IMR-90 (cell line): ENCODE measurements around the gene POTEB3. TPM values are rescaled to one million over a fixed set of nuclear protein-coding genes. Genes with fewer than 3 reads are reported as not detected.
"Not testable (repeated sequence)": the region's sequence is repeated elsewhere in the genome, so short reads cannot be mapped to it uniquely, and the experiment has no call there.

Experiments
- ATAC-seq: fragments of 200-7000 bp; cut with Tn5 transposase; 2 replicates; pipeline ENCODE4 v1.9.1; 2020; ENCODE audit warnings: low read depth, mild to moderate bottlenecking, moderate library complexity
- Bru-seq: library from RNA; stranded (reverse); fragments of 400-500 nt; gene quantifications from one replicate; lab custom pipeline; 2021; lab: Mats Ljungman, UMichigan
- BruChase-seq, 2 experiments: library from RNA; stranded (reverse); fragments of 400-500 nt; gene quantifications; one replicate each; lab custom pipeline; 2021; lab: Mats Ljungman, UMichigan
- BruUV-seq: library from RNA; stranded (reverse); fragments of 400-500 nt; replicated peaks from 2 replicates; lab custom pipeline; 2021; lab: Mats Ljungman, UMichigan
- CTCF ChIA-PET: fragments of 300-600 bp; formaldehyde crosslinking; extraction: SDS; loops from one replicate; lab custom pipeline; 2021; ENCODE audit warnings: antibody characterized with exemption; lab: Yijun Ruan, JAX
- POLR2A ChIA-PET: fragments of 300-600 bp; sonication (Branson Sonifier 250); formaldehyde crosslinking; loops from one replicate; lab custom pipeline; 2022; ENCODE audit warnings: antibody characterized with exemption; ENCODE audit not compliant: unreplicated experiment; lab: Charles Lee
- DNase-seq: peaks from one replicate; pipeline ENCODE4 v3.0.0; 2013
- H2AFZ ChIP-seq: replicated peaks from 2 replicates; pipeline ENCODE3; 2013; ENCODE audit warnings: low read length, mild to moderate bottlenecking; ENCODE audit not compliant: poor library complexity
- H2AK5ac ChIP-seq: 2 replicates; pipeline ENCODE4 v1.6.1; 2013; ENCODE audit warnings: low read depth, low read length, inconsistent platforms
- H2AK9ac ChIP-seq: replicated peaks from 2 replicates; pipeline ENCODE3; 2013; ENCODE audit warnings: mild to moderate bottlenecking, low read depth, low read length, moderate library complexity; ENCODE audit not compliant: poor library complexity
- H2BK120ac ChIP-seq: 2 replicates; pipeline ENCODE4 v1.6.1; 2013; ENCODE audit warnings: low read depth, low read length, inconsistent platforms
- H2BK15ac ChIP-seq: 3 replicates; pipeline ENCODE4 v1.6.1; 2013; ENCODE audit warnings: low read depth, low read length, inconsistent platforms
- H2BK20ac ChIP-seq: 2 replicates; pipeline ENCODE4 v1.6.1; 2013; ENCODE audit warnings: low read depth, mild to moderate bottlenecking, inconsistent platforms, low read length, moderate library complexity
- H2BK5ac ChIP-seq: 2 replicates; pipeline ENCODE4 v1.6.1; 2013; ENCODE audit warnings: mild to moderate bottlenecking, low read depth, low read length, inconsistent platforms; ENCODE audit not compliant: poor library complexity, severe bottlenecking
- H3K14ac ChIP-seq: replicated peaks from 2 replicates; pipeline ENCODE4 v1.6.1; 2013; ENCODE audit warnings: low read depth, low read length, inconsistent platforms
- H3K18ac ChIP-seq: 2 replicates; pipeline ENCODE4 v1.6.1; 2013; ENCODE audit warnings: low read depth, low read length, control low read depth
- H3K23ac ChIP-seq: 2 replicates; pipeline ENCODE4 v1.6.1; 2013; ENCODE audit warnings: low read depth, low read length, inconsistent platforms
- H3K27ac ChIP-seq: 2 replicates; pipeline ENCODE4 v1.5.1; 2013; ENCODE audit warnings: mild to moderate bottlenecking, control low read depth, low read length; ENCODE audit not compliant: insufficient read depth
- H3K27me3 ChIP-seq: 2 replicates; pipeline ENCODE4 v1.6.1; 2013; ENCODE audit warnings: low read length; ENCODE audit not compliant: control insufficient read depth, insufficient read depth
- H3K36me3 ChIP-seq: 2 replicates; pipeline ENCODE4 v1.6.1; 2013; ENCODE audit warnings: low read length, mixed read lengths; ENCODE audit not compliant: control insufficient read depth, insufficient read depth
- H3K4ac ChIP-seq: 2 replicates; pipeline ENCODE4 v1.6.1; 2013; ENCODE audit warnings: low read depth, low read length, inconsistent platforms
- H3K4me1 ChIP-seq: 2 replicates; pipeline ENCODE4 v1.6.1; 2013; ENCODE audit warnings: low read length, mixed read lengths; ENCODE audit not compliant: control insufficient read depth, insufficient read depth
- H3K4me2 ChIP-seq: 2 replicates; pipeline ENCODE4 v1.6.1; 2013; ENCODE audit warnings: low read depth, mild to moderate bottlenecking, control low read depth, low read length, moderate library complexity
- H3K4me3 ChIP-seq: 2 replicates; pipeline ENCODE4 v1.5.1; 2013; ENCODE audit warnings: low read depth, mild to moderate bottlenecking, control low read depth, low read length, moderate library complexity; ENCODE audit not compliant: insufficient read depth
- H3K56ac ChIP-seq: 2 replicates; pipeline ENCODE4 v1.6.1; 2013; ENCODE audit warnings: low read length, inconsistent platforms; ENCODE audit not compliant: insufficient read depth; ENCODE audit errors: extremely low read depth
- H3K79me1 ChIP-seq, 2 experiments: 2 replicates each; pipeline ENCODE4 v1.6.1; 2013; ENCODE audit warnings: low read length in 2 of 2, inconsistent platforms in 1 of 2, low read depth in 1 of 2
- H3K9ac ChIP-seq: 2 replicates; pipeline ENCODE4 v1.6.1; 2013; ENCODE audit warnings: low read depth, low read length, control low read depth
- H3K9me1 ChIP-seq: 2 replicates; pipeline ENCODE4 v1.6.1; 2013; ENCODE audit warnings: low read length, inconsistent platforms; ENCODE audit not compliant: insufficient read depth
- H3K9me3 ChIP-seq: 2 replicates; pipeline ENCODE4 v1.6.1; 2013; ENCODE audit warnings: low read length; ENCODE audit not compliant: control insufficient read depth, insufficient read depth
- H4K20me1 ChIP-seq: 2 replicates; pipeline ENCODE4 v1.6.1; 2013; ENCODE audit warnings: low read length, inconsistent platforms; ENCODE audit not compliant: insufficient read depth
- H4K5ac ChIP-seq: 2 replicates; pipeline ENCODE4 v1.6.1; 2013; ENCODE audit warnings: mild to moderate bottlenecking, low read depth, low read length, control low read depth
- H4K8ac ChIP-seq, 2 experiments: 2 replicates each; pipeline ENCODE4 v1.6.1; 2013; ENCODE audit warnings: low read depth in 2 of 2, low read length in 2 of 2, control low read depth in 1 of 2, inconsistent platforms in 1 of 2
- H4K91ac ChIP-seq: 2 replicates; pipeline ENCODE4 v1.6.1; 2013; ENCODE audit warnings: low read depth, low read length, inconsistent platforms; ENCODE audit not compliant: insufficient read depth
- WGBS, 2 experiments: methylation state at CpG; one replicate each; pipeline versions ENCODE4 v1.1.5 to v1.1.7; 2013; ENCODE audit warnings: missing lambda C conversion rate in 2 of 2; ENCODE audit not compliant: insufficient read length in 1 of 2; ENCODE audit errors: extremely low coverage in 2 of 2; 5-methylcytosine and 5-hydroxymethylcytosine counted together
- dilution Hi-C: fragments of 300-500 bp; cut with HindIII; formaldehyde crosslinking; loops from one replicate; pipeline ENCODE4 v1.14.3; 2018; ENCODE audit warnings: low sequenced_read_pairs; ENCODE audit not compliant: unreplicated experiment
- in situ Hi-C: fragments of 300-500 bp; cut with MboI; formaldehyde crosslinking; loops from 3 replicates; pipeline ENCODE4 v1.14.3; 2019; ENCODE audit warnings: low sequenced_read_pairs, inconsistent platforms, mixed read lengths
- intact Hi-C: fragments of 100-400 bp; cut with micrococcal nuclease; formaldehyde crosslinking; loops from 2 replicates; pipeline ENCODE4 v1.10.0; 2022
- long read RNA-seq: library from polyadenylated mRNA; unstranded; transcript quantifications from one replicate; pipeline ENCODE4 v2.0.0, GENCODE V29; 2021; ENCODE audit not compliant: unreplicated experiment
- polyA plus RNA-seq, 3 experiments: library from polyadenylated mRNA; depleted of rRNA; stranded (reverse); fragments of >200 nt; gene quantifications; 2 replicates each; pipeline ENCODE4 v1.2.3, GENCODE V29; 2012; ENCODE audit warnings: low replicate concordance in 1 of 3
- total RNA-seq: library from RNA; depleted of rRNA; stranded (reverse); fragments of >200 nt; gene quantifications from 2 replicates; pipeline ENCODE4 v1.2.3, GENCODE V29; 2012; rRNA removed

POTEB3 gene
- total RNA-seq = not detected in 2 replicates
- not detected in 2 replicates for polyA plus RNA-seq (2012; rRNA removed)
- polyA plus RNA-seq (2012; cell fraction: cytosol; rRNA removed) = not detected in 2 replicates
- polyA plus RNA-seq (2012; cell fraction: nucleus; rRNA removed; ENCODE audit: low replicate concordance) = not detected in 2 replicates
- not detected for Bru-seq, nascent RNA
- not detected for BruChase-seq, experiment 1, labeled RNA remaining after a 6-hour chase
- BruChase-seq, experiment 2, labeled RNA remaining after a 2-hour chase = not detected
- long read RNA-seq = 0 reads

DNA sequence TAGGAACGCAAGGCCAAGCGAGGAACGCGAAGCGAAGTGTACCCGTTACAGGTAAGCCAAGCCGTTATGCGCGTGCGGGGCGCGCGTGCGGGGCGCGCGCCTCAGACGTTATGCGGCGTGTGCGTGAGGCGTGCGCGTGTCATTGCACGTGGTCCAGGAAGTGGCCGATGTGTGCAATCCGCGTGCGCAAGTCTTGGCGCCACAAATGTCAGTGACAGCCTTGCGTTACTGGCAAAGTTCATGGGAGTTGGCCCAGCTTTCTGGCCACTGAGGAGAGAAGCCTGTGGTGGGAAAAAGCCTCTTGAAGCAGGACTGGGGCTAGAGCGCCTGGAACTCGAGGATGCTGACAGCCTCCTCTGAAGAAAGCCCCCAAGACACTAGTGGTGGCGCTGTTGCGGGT lies at the start of gene POTEB3:
POTEB3 (minus strand) TSS at position 101 of the 400 bp plus-strand sequence. CDS start 488 bp downstream, outside the sequence.
- H4K5ac ChIP-seq, H2BK120ac ChIP-seq, dilution Hi-C loops, H3K4me3 ChIP-seq, H4K8ac ChIP-seq, BruUV-seq, intact Hi-C loops, H3K23ac ChIP-seq, H4K91ac ChIP-seq, H2BK5ac ChIP-seq, H2BK15ac ChIP-seq, H3K9me1 ChIP-seq, H4K20me1 ChIP-seq, H3K56ac ChIP-seq, ATAC-seq, H3K27me3 ChIP-seq, H3K9me3 ChIP-seq, H2AK9ac ChIP-seq, CTCF ChIA-PET, in situ Hi-C loops, H2AK5ac ChIP-seq, H3K9ac ChIP-seq, DNase-seq, H3K4ac ChIP-seq, H3K14ac ChIP-seq, H2BK20ac ChIP-seq, H3K4me2 ChIP-seq, H3K79me1 ChIP-seq, H3K18ac ChIP-seq, POLR2A ChIA-PET, H2AFZ ChIP-seq, H3K36me3 ChIP-seq, H3K4me1 ChIP-seq, H3K27ac ChIP-seq: not testable (repeated sequence)
- WGBS, 2 experiments = no CpG with 5 or more reads among the region's 35 CpGs

DNA sequence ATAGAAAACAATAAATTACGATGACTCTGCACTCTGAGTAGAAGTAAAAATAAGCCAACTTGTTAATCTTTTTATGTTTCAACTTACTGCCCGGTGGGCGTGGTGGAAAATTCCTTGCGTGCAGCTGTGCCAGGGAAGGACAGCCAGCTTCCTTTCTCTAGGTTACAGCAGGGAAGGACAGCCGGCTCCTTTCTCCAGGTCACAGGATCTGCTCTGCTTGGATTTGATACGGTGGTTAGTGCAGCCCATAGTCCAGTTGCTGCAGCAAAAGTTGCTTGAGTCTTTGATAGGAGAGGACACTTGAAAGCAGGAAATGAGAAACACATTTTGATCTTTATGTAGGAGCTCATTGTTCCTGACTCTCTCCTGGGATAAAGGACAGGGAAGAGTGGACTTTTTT lies 13.4 kb upstream of the POTEB3 start:
- H3K36me3 ChIP-seq, H4K5ac ChIP-seq, H4K8ac ChIP-seq, H3K4me1 ChIP-seq, dilution Hi-C loops, H2BK15ac ChIP-seq, H2AFZ ChIP-seq, H2BK120ac ChIP-seq, H3K9me3 ChIP-seq, BruUV-seq, intact Hi-C loops, H3K79me1 ChIP-seq, H3K56ac ChIP-seq, CTCF ChIA-PET, H2AK9ac ChIP-seq, H3K4me3 ChIP-seq, H2AK5ac ChIP-seq, H3K23ac ChIP-seq, H3K27me3 ChIP-seq, DNase-seq, H3K4me2 ChIP-seq, H2BK5ac ChIP-seq, H3K9ac ChIP-seq, H3K18ac ChIP-seq, POLR2A ChIA-PET, H3K14ac ChIP-seq, in situ Hi-C loops, H3K4ac ChIP-seq, H2BK20ac ChIP-seq, ATAC-seq, H4K91ac ChIP-seq, H4K20me1 ChIP-seq, H3K9me1 ChIP-seq, H3K27ac ChIP-seq: not testable (repeated sequence)
- no CpG with 5 or more reads among the region's 6 CpGs for WGBS, 2 experiments
